ENCODE results near the gene ZAR1.

- TF ChIP-seq EZH2 (IDR thresholded peaks at IDR 0.05) (no peak), POLR2AphosphoS5 (IDR thresholded peaks at IDR 0.05; ENCODE audit: low read depth, low read length) (no peak), POLR2A (IDR thresholded peaks at IDR 0.05; ENCODE audit: borderline replicate concordance, extremely low read depth, insufficient read depth, insufficient read length) (no peak)
These were observed 36.4 kb downstream of the ZAR1 start for GRCh38 chr4:48526406-48526805.

Data from HCT116 (cell line).